GM23248 (cell line): Measurements from ENCODE around the gene SLC2A6. TPM values are rescaled to one million over a fixed set of nuclear protein-coding genes. Genes with fewer than 3 reads are reported as not detected.

Experiments
- DNase-seq: peaks from one replicate; pipeline ENCODE4 v3.0.0-alpha.2; 2015
- H2AFZ ChIP-seq: fragments of 200-600 bp; sonication (generic); 2 replicates; pipeline ENCODE4 v1.6.1; 2016; ENCODE audit warnings: antibody characterized with exemption
- H3F3A ChIP-seq: fragments of 200-600 bp; sonication (generic); 2 replicates; pipeline ENCODE4 v1.6.1; 2016; ENCODE audit warnings: mild to moderate bottlenecking, antibody characterized with exemption, mixed run types; ENCODE audit not compliant: insufficient read depth
- H3K27ac ChIP-seq: fragments of 200-600 bp; sonication (generic); 2 replicates; pipeline ENCODE4 v1.5.1; 2016; ENCODE audit warnings: mild to moderate bottlenecking
- H3K27me3 ChIP-seq: fragments of 200-600 bp; sonication (generic); replicated peaks from 2 replicates; pipeline ENCODE4 v1.6.1; 2016; ENCODE audit warnings: mild to moderate bottlenecking; ENCODE audit not compliant: insufficient read depth
- H3K36me3 ChIP-seq: fragments of 200-600 bp; sonication (generic); 2 replicates; pipeline ENCODE4 v1.6.1; 2016; ENCODE audit warnings: low read depth, mild to moderate bottlenecking
- H3K4me1 ChIP-seq: fragments of 200-600 bp; sonication (generic); 2 replicates; pipeline ENCODE4 v1.6.1; 2016; ENCODE audit warnings: mild to moderate bottlenecking; ENCODE audit not compliant: insufficient read depth
- H3K4me2 ChIP-seq: fragments of 200-600 bp; sonication (generic); one replicate; pipeline ENCODE4 v1.6.1; 2016; ENCODE audit warnings: mild to moderate bottlenecking; ENCODE audit not compliant: unreplicated experiment
- H3K4me3 ChIP-seq: fragments of 200-600 bp; sonication (generic); 2 replicates; pipeline ENCODE4 v1.5.1; 2016; ENCODE audit warnings: mild to moderate bottlenecking
- H3K79me2 ChIP-seq: fragments of 200-600 bp; sonication (generic); 2 replicates; pipeline ENCODE4 v1.6.1; 2016; ENCODE audit warnings: mild to moderate bottlenecking; ENCODE audit not compliant: insufficient read depth
- H3K9ac ChIP-seq: fragments of 200-600 bp; sonication (generic); 2 replicates; pipeline ENCODE4 v1.6.1; 2016; ENCODE audit warnings: mild to moderate bottlenecking
- H3K9me2 ChIP-seq: fragments of 200-600 bp; sonication (generic); 2 replicates; pipeline ENCODE4 v1.6.1; 2016; ENCODE audit warnings: mixed run types, mild to moderate bottlenecking, moderate library complexity; ENCODE audit not compliant: insufficient read depth
- H3K9me3 ChIP-seq: fragments of 200-600 bp; sonication (generic); one replicate; pipeline ENCODE4 v1.6.1; 2017; ENCODE audit warnings: low read depth
- H4K20me1 ChIP-seq: fragments of 200-600 bp; sonication (generic); 2 replicates; pipeline ENCODE4 v1.6.0; 2016; ENCODE audit not compliant: insufficient read depth
- EZH2 ChIP-seq: fragments of 200-600 bp; sonication (generic); IDR thresholded peaks from 2 replicates; pipeline ENCODE4 v1.6.1; 2018; ENCODE audit warnings: antibody characterized with exemption, mild to moderate bottlenecking; ENCODE audit not compliant: insufficient read depth, poor library complexity, severe bottlenecking
- EZH2phosphoT487 ChIP-seq: fragments of 200-600 bp; sonication (generic); IDR thresholded peaks from 2 replicates; pipeline ENCODE4 v1.6.1; 2018; ENCODE audit warnings: antibody characterized with exemption, moderate library complexity, mild to moderate bottlenecking, low read depth; ENCODE audit not compliant: insufficient read depth
- WGBS, 2 experiments: methylation state at CpG; one replicate each; pipeline ENCODE4 v1.1.6; 2015 to 2017; ENCODE audit warnings: low lambda C conversion rate in 2 of 2, low coverage in 1 of 2; ENCODE audit errors: missing lambda C conversion rate in 2 of 2; 5-methylcytosine and 5-hydroxymethylcytosine counted together
- in situ Hi-C: fragments of 300-500 bp; cut with MboI; formaldehyde crosslinking; loops from 2 replicates; pipeline ENCODE4 v1.15.0; 2020
- polyA plus RNA-seq: library from polyadenylated mRNA; unstranded; fragments of >200 nt; fragmentation: Nextera tagmentation; extraction: Ambion mirVana; gene quantifications from 2 replicates; pipeline ENCODE4 v1.2.1, GENCODE V29; 2016
- total RNA-seq: library from RNA; depleted of rRNA; stranded (reverse); fragments of >200 nt; shearing (Covaris generic); gene quantifications from 2 replicates; pipeline ENCODE4 v1.2.3, GENCODE V29; 2014

SLC2A6 gene
- total and polyA plus RNA-seq, 2 experiments from 2014 or later = 6.8 to 12.0 TPM

GRCh38 chr9:133463234-133463863 is 15.6 kb downstream of the SLC2A6 start:
- WGBS, 2 experiments = 85 to 87% methylated on average over 21 to 22 of the region's 22 CpGs

GRCh38 chr9:133461975-133462374 is 16.9 kb downstream of the SLC2A6 start:
- 67 to 73% methylated on average over 4 of the region's 4 CpGs for WGBS, 2 experiments
- in situ Hi-C loops = no loop called here

More at GRCh38 chr9:133463234-133463863, 15.6 kb downstream of the SLC2A6 start:
- Histone ChIP-seq H3K79me2 (no peaks in the 10 kb centered on the region), H3K4me3 (no peak overlapping the region), H3K36me3 (no peaks in the 10 kb centered on the region), H3K27me3 (no peaks in the 10 kb centered on the region), H2AFZ (no peak overlapping the region), H3K9me3 (no peaks in the 10 kb centered on the region), H3K27ac (no peak overlapping the region), H3K4me1 (no peaks in the 10 kb centered on the region), H3K4me2 (no peak overlapping the region), H3F3A (no peaks in the 10 kb centered on the region; the same call in 1 of the 2 replicates), H4K20me1 (no peaks in the 10 kb centered on the region), H3K9me2 (no peaks in the 10 kb centered on the region), H3K9ac (no peak overlapping the region)
- in situ Hi-C loops = no loop called here
- TF ChIP-seq EZH2 = no peak
- TF ChIP-seq EZH2phosphoT487 = no peak
- no peak for DNase-seq

DNA sequence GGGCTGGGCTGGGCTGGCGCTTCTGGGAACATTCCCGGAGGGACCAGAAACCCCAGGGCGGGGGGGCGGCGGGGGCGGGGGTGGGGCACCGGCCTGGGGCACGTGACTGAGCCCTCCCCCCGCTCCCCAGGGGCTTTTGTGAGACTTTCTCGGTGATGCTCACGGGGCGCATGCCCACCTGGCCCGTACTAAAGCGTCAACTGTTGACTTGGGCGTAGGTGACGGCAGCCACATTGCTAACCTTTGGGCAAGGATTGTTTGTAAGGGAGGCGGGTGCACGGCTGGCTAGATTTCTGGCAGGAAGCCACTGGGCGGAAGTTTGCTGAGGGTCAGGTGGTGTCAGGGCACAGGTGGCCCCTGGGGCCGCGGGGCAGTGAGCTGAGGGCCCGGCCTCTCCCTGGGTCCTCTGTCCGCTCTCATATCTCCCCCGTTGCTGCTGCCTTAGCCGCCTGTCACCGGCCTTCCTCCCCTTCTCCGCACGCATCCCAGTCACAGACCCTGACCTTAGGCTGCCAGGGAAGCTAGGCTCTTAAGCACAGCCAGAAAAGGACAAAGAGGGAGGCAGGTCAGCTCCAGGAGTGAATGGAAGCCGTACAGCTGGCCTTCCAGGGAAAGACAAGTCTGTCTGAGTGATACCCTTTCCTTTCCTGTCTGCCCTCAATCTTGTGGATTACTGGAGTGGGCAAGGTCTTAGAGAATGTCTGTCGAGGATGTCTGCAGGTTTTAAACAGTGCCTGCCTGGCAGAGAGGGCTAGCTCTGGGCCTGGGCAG is 18.3 kb downstream of the SLC2A6 start:
- TF ChIP-seq EZH2phosphoT487 (no peak), EZH2 (no peak)
- Histone ChIP-seq H3K79me2 (no peaks in the 10 kb centered on the region), H3K27me3 (no peaks in the 10 kb centered on the region), H3K9ac (peak overlapping the region; percentile 79), H3K4me2 (peak overlapping the region; percentile 71), H2AFZ (no peak overlapping the region), H3K9me2 (no peaks in the 10 kb centered on the region), H3F3A (no peaks in the 10 kb centered on the region), H3K9me3 (no peaks in the 10 kb centered on the region), H3K27ac (no peak overlapping the region), H4K20me1 (no peaks in the 10 kb centered on the region), H3K4me1 (no peaks in the 10 kb centered on the region), H3K36me3 (no peaks in the 10 kb centered on the region), H3K4me3 (peak overlapping the region; percentile 77)
- in situ Hi-C loops = no loop called here
- peak; percentile 37 for DNase-seq
- WGBS, 2 experiments = 28% methylated on average over 19 to 20 of the region's 30 CpGs

More at GRCh38 chr9:133461975-133462374, 16.9 kb downstream of the SLC2A6 start:
- Histone ChIP-seq H3K4me2 (no peak overlapping the region), H3K9me3 (no peaks in the 10 kb centered on the region), H3K9me2 (no peaks in the 10 kb centered on the region), H4K20me1 (no peaks in the 10 kb centered on the region), H3K4me3 (no peak overlapping the region), H3K79me2 (no peaks in the 10 kb centered on the region), H3F3A (no peaks in the 10 kb centered on the region; the same call in 1 of the 2 replicates), H3K4me1 (no peaks in the 10 kb centered on the region), H3K27ac (no peak overlapping the region), H3K9ac (no peak overlapping the region), H3K36me3 (no peaks in the 10 kb centered on the region), H2AFZ (no peak overlapping the region), H3K27me3 (no peaks in the 10 kb centered on the region)
- TF ChIP-seq EZH2phosphoT487 (no peak), EZH2 (no peak)
- no peak for DNase-seq

DNA sequence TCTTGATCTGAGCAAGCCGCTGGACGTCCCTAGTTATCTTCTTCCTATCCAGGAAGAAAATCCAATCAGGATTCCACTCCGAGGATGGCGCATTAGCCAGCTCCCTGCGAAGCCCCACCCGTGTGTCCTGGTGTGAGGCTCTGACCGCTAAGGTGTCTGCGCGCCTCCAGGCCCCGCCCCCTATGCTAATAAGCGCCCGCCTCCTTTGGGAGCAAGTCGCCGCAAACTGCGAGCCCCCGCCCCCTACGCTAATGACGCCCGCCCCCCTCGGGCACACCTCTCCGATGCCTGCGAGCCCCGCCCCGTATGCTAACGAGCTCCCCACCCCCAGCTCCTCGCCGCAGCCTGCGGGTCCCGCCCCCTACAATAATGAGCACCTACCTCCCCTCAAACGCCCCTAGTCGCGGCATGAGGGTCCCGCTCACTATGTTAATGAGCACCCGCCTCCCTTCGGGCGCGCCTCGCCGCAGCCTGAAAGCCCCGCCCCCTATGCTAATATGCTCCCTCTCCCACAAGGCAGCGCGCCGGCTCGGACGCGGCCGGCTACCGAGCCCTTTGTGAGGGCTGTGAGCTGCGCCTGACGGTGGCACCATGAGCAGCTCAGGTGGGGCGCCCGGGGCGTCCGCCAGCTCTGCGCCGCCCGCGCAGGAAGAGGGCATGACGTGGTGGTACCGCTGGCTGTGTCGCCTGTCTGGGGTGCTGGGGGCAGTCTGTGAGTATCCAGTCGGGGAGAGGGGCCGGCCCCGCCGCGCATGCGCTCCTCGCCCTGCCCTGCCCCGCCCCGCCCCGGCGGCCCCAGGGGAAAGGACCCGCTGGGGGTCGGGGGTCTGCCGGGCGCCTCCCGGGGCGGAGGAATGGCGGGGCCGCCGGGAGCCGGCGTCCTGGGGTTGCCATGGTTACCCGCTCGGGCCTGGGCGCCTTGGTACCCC is 19.2 kb downstream of the SLC2A6 start, which contains the start of gene CACFD1:
Gene CACFD1, plus strand, starts transcription at position 503 of the 929 bp plus-strand sequence. Its CDS starts 89 bp downstream, at position 592.
- Histone ChIP-seq H2AFZ (peak within 1 kb of the TSS; percentile 87), H3K27ac (0 out of 2 replicates have a peak within 1 kb of the TSS, but pooled peaks have one; percentile 25), H3K4me1 (no peaks in the 10 kb centered on the region), H3K9me2 (no peaks in the 10 kb centered on the region), H3K27me3 (no peaks in the 10 kb centered on the region), H3K4me2 (peak within 1 kb of the TSS; percentile 71), H3K9ac (peak within 1 kb of the TSS; percentile 79), H3K4me3 (peak within 1 kb of the TSS; percentile 77), H3K79me2 (no peaks in the 10 kb centered on the region), H4K20me1 (no peaks in the 10 kb centered on the region), H3K9me3 (no peaks in the 10 kb centered on the region), H3K36me3 (no peaks in the 10 kb centered on the region), H3F3A (no peaks in the 10 kb centered on the region)
- TF ChIP-seq EZH2phosphoT487 (no peak), EZH2 (no peak)
- 2 to 3% methylated on average over 32 to 66 of the region's 86 CpGs for WGBS, 2 experiments
- peak; percentile 98 for DNase-seq
- in situ Hi-C loops = no loop called here
